ENCODE measurements around the gene CTAG2.
"Not testable (repeated sequence)": the region's sequence is repeated elsewhere in the genome, so short reads cannot be mapped to it uniquely, and the experiment has no call there.

- TF ChIP-seq POLR2A, CTCF (IDR thresholded peaks at IDR 0.05): not testable (repeated sequence)
These were observed 11.6 kb downstream of the CTAG2 start for GRCh38 chrX:154641740-154642139.
